SK-N-SH treated with all-trans-retinoic acid at 6 μM for 48 hours (cell line): ENCODE measurements around the gene VEZF1.
"Not testable (repeated sequence)": the region's sequence is repeated elsewhere in the genome, so short reads cannot be mapped to it uniquely, and the experiment has no call there.

Source experiments
- ARNTL ChIP-seq: fragments of 450-650 bp; formaldehyde crosslinking; IDR thresholded peaks from 2 replicates; pipeline ENCODE4 v1.5.0; 2020; ENCODE audit warnings: low read depth, mild to moderate bottlenecking, moderate library complexity, borderline replicate concordance
- CREB5 ChIP-seq: fragments of 250-450 bp; sonication (Bioruptor Pico); IDR thresholded peaks from 2 replicates; pipeline ENCODE4 v1.5.1; 2020; ENCODE audit warnings: low read depth, mild to moderate bottlenecking, moderate library complexity
- CSDC2 ChIP-seq: fragments of 250-450 bp; sonication (Bioruptor Pico); IDR thresholded peaks from 2 replicates; pipeline ENCODE4 v1.5.0; 2020; ENCODE audit warnings: mild to moderate bottlenecking, moderate library complexity
- CSRNP3 ChIP-seq: fragments of 250-450 bp; sonication (Bioruptor Pico); IDR thresholded peaks from 2 replicates; pipeline ENCODE4 v1.5.1; 2021; ENCODE audit warnings: mild to moderate bottlenecking, moderate library complexity
- GLIS3 ChIP-seq: fragments of 250-450 bp; sonication (Bioruptor Pico); IDR thresholded peaks from 2 replicates; pipeline ENCODE4 v1.5.0; 2020; ENCODE audit warnings: mild to moderate bottlenecking, moderate library complexity
- OSR1 ChIP-seq: fragments of 250-450 bp; sonication (Bioruptor Pico); IDR thresholded peaks from 2 replicates; pipeline ENCODE4 v1.8.0; 2022; ENCODE audit warnings: moderate library complexity, mild to moderate bottlenecking, inconsistent platforms
- PATZ1 ChIP-seq: fragments of 250-450 bp; sonication (Bioruptor Pico); IDR thresholded peaks from 2 replicates; pipeline ENCODE4 v1.8.0; 2020; ENCODE audit warnings: mild to moderate bottlenecking, moderate library complexity, borderline replicate concordance
- TOX ChIP-seq: fragments of 250-450 bp; sonication (Bioruptor Pico); IDR thresholded peaks from 2 replicates; pipeline ENCODE4 v1.8.0; 2021; ENCODE audit warnings: mild to moderate bottlenecking, moderate library complexity, borderline replicate concordance
- TSHZ2 ChIP-seq: fragments of 250-450 bp; sonication (Bioruptor Pico); IDR thresholded peaks from 2 replicates; pipeline ENCODE4 v1.5.0; 2020; ENCODE audit warnings: mild to moderate bottlenecking, moderate library complexity
- ZFP30 ChIP-seq: fragments of 450-650 bp; formaldehyde crosslinking; IDR thresholded peaks from 2 replicates; pipeline ENCODE4 v1.5.0; 2022; ENCODE audit warnings: mild to moderate bottlenecking, moderate library complexity
- ZNF70 ChIP-seq: fragments of 450-650 bp; formaldehyde crosslinking; IDR thresholded peaks from 2 replicates; pipeline ENCODE4 v1.5.0; 2020; ENCODE audit warnings: mild to moderate bottlenecking, moderate library complexity

GRCh38 chr17:57974053-57974824, 13.8 kb downstream of the VEZF1 start:
- not testable (repeated sequence) for TF ChIP-seq GLIS3 (CRISPR knock-in tag); CREB5; ZFP30 (CRISPR knock-in tag); CSDC2; CSRNP3 (CRISPR knock-in tag); ZNF70 (CRISPR knock-in tag); TSHZ2; TOX (CRISPR knock-in tag); OSR1 (CRISPR knock-in tag); ARNTL (CRISPR knock-in tag); PATZ1 (CRISPR knock-in tag)
